NCI-H446 treated with DMSO at 0.1 percent for 48 hours (cell line): ENCODE data around the gene CDR2L.
"Not testable (repeated sequence)": the region's sequence is repeated elsewhere in the genome, so short reads cannot be mapped to it uniquely, and the experiment has no call there.

Experiments
- DNase-seq: peaks from one replicate; lab custom pipeline; 2025; lab: John Stamatoyannopoulos, UW

CDR2L gene

GRCh38 chr17:74959826-74960515, 27.5 kb upstream of the CDR2L start:
- no peak for DNase-seq

- DNase-seq: no peak
Measured at GRCh38 chr17:74960570-74961342, 26.7 kb upstream of the CDR2L start.

- DNase-seq: peak; percentile 47
Measured at GRCh38 chr17:74961657-74962350, 25.6 kb upstream of the CDR2L start.

GRCh38 chr17:74962622-74963394, 24.6 kb upstream of the CDR2L start:
- no peak for DNase-seq

- no peak for DNase-seq
Measured at GRCh38 chr17:74963656-74964055, 23.8 kb upstream of the CDR2L start.

- DNase-seq: no peak
Measured at GRCh38 chr17:74964246-74964761, 23.1 kb upstream of the CDR2L start.

GRCh38 chr17:74964988-74965622, 22.3 kb upstream of the CDR2L start:
- DNase-seq: no peak

- no peak for DNase-seq
Measured at GRCh38 chr17:74968361-74968780, 19.1 kb upstream of the CDR2L start.

GRCh38 chr17:74969501-74969900, 17.9 kb upstream of the CDR2L start:
- not testable (repeated sequence) for DNase-seq

- DNase-seq: no peak
Measured at GRCh38 chr17:74970395-74970794, 17.0 kb upstream of the CDR2L start.

GRCh38 chr17:74971069-74971841, 16.2 kb upstream of the CDR2L start:
- no peak for DNase-seq

- DNase-seq: no peak
Measured at GRCh38 chr17:74971842-74972106, 15.7 kb upstream of the CDR2L start.

GRCh38 chr17:74972107-74972972, 15.1 kb upstream of the CDR2L start, which contains the start of gene HID1:
HID1 (minus strand) TSS chr17:74972759; CDS start chr17:74972656, 103 bp downstream.
- no peak for DNase-seq

GRCh38 chr17:74972973-74973328, 14.5 kb upstream of the CDR2L start:
- no peak for DNase-seq

GRCh38 chr17:74975943-74976342, 11.5 kb upstream of the CDR2L start:
- DNase-seq: no peak

- DNase-seq: no peak
Measured at GRCh38 chr17:74977802-74978201, 9.6 kb upstream of the CDR2L start.

- no peak for DNase-seq
Measured at GRCh38 chr17:74978240-74978639, 9.2 kb upstream of the CDR2L start.

- DNase-seq: no peak
Measured at GRCh38 chr17:74979408-74980146, 7.9 kb upstream of the CDR2L start.

GRCh38 chr17:74981318-74981978, 6.0 kb upstream of the CDR2L start:
- no peak for DNase-seq
